HG03095 (cell line): ENCODE results near the gene CXCL9.
"Not testable (repeated sequence)": the region's sequence is repeated elsewhere in the genome, so short reads cannot be mapped to it uniquely, and the experiment has no call there.

Experiments
- ATAC-seq: cut with Tn5 transposase; IDR thresholded peaks from one replicate; pipeline ENCODE4 v1.9.1; 2021; ENCODE audit warnings: moderate library complexity; ENCODE audit not compliant: unreplicated experiment

Gene CXCL9

GRCh38 chr4:75963558-75963957 is 43.8 kb downstream of the CXCL9 start:
- ATAC-seq: no peak

DNA sequence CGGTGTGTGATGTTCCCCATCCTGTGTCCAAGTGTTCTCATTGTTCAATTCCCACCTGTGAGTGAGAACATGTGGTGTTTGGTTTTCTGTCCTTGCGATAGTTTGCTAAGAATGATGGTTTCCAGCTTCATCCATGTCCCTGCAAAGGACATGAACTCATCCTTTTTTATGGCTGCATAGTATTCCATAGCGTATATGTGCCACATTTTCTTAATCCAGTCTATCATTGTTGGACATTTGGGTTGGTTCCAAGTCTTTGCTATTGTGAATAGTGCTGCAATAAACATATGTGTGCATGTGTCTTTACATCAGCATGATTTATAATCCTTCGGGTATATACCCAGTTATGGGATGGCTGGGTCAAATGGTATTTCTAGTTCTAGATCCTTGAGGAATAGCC is 45.2 kb downstream of the CXCL9 start:
- ATAC-seq: not testable (repeated sequence)

GRCh38 chr4:75958546-75958945 is 48.8 kb downstream of the CXCL9 start:
- ATAC-seq: not testable (repeated sequence)

DNA sequence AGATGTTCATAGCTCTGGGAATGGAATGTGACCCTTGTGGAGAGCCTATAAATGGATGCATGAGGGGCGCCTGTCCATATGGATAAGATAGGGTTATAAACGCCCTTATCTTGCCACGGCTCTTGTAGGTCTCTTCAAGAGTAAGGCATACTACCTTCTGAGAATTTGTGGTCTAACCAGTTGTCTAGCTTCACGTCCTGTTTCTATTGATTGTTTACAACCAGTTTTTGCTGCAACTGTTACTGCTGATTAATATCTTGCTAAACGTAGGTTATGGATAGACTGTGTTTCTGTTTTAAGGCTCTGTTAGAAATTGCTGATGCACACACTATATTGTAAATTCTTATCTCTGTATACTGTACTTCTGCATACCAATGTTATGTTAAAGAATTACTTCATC is 52.5 kb downstream of the CXCL9 start:
- ATAC-seq: not testable (repeated sequence)

DNA sequence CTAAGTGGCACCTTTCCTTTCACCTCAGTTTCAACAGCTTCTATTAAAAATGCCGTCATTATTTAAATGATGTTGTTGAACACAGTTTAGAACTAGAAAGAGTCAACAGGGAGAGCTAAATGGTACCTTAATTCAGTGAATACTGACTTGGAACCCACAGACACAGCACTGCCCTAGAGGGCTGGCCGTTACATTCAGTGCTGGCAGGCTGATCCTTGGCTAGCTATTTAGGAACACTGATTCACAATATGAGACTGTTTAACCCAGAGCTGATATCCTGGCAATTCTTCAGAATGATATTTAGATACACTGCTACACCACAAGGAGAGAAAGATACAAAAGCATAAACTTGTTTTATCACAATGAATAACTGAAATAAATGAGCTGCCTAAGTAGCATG is 53.8 kb downstream of the CXCL9 start:
- no peak for ATAC-seq
